SK-N-MC (cell line): Measurements from ENCODE around the gene BMS1.

Experiments
- EZH2 ChIP-seq: fragments of 200-600 bp; sonication (generic); IDR thresholded peaks from one replicate; pipeline ENCODE4 v1.6.1; 2017; ENCODE audit warnings: antibody characterized with exemption
- POLR2AphosphoS5 ChIP-seq: IDR thresholded peaks from 2 replicates; pipeline ENCODE4 v1.6.1; 2012; ENCODE audit warnings: mild to moderate bottlenecking, low read depth, low read length, borderline replicate concordance

DNA sequence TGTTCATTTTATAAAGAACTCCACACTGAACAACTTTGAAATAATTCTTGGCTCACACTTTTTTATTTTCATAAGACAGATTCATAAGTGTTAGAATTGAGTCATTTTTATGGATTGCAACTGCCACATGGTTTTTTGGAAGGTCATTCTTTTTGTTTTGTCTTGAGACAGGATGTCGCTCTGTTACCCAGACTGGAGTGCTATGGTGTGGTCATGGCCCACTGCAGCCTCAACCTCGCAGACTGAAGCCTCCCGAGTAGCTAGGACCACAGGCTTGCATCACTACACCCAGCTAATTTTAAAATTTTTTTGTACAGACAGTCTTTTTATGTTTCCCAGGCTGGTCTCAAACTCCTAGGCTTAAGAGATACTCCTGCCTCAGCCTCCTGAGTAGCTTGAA lies 20.3 kb downstream of the BMS1 start:
- TF ChIP-seq EZH2 = no peak
- TF ChIP-seq POLR2AphosphoS5 = no peak
